SKM-1 (cell line): Measurements from ENCODE around the gene RB1.
"Not testable (repeated sequence)": the region's sequence is repeated elsewhere in the genome, so short reads cannot be mapped to it uniquely, and the experiment has no call there.

ENCODE experiments used
- DNase-seq: peaks from one replicate; lab custom pipeline; 2025; ENCODE audit not compliant: unreplicated experiment; lab: John Stamatoyannopoulos, UW

The RB1 gene

GRCh38 chr13:48448285-48448958 lies 144.9 kb downstream of the RB1 start:
- no peak for DNase-seq

- DNase-seq = peak; percentile 57
Measured at GRCh38 chr13:48448959-48449614, 145.5 kb downstream of the RB1 start.

- no peak for DNase-seq
Measured at GRCh38 chr13:48449656-48450055, 146.1 kb downstream of the RB1 start.

GRCh38 chr13:48451196-48451595 lies 147.6 kb downstream of the RB1 start:
- DNase-seq = not testable (repeated sequence)

GRCh38 chr13:48456546-48456945 lies 153.0 kb downstream of the RB1 start:
- DNase-seq = no peak

GRCh38 chr13:48457578-48458242 lies 154.2 kb downstream of the RB1 start:
- DNase-seq = no peak

GRCh38 chr13:48475230-48475629 lies 171.7 kb downstream of the RB1 start:
- no peak for DNase-seq

GRCh38 chr13:48476215-48476614 lies 172.7 kb downstream of the RB1 start:
- DNase-seq = peak; percentile 28

GRCh38 chr13:48476686-48477085 lies 173.1 kb downstream of the RB1 start:
- no peak for DNase-seq

GRCh38 chr13:48477191-48477855 lies 173.8 kb downstream of the RB1 start:
- no peak for DNase-seq

- no peak for DNase-seq
Measured at GRCh38 chr13:48478391-48478790, 174.8 kb downstream of the RB1 start.

GRCh38 chr13:48483575-48483974 lies 180.0 kb downstream of the RB1 start:
- no peak for DNase-seq

- DNase-seq = no peak
Measured at GRCh38 chr13:48485432-48485831, 181.9 kb downstream of the RB1 start.

GRCh38 chr13:48486362-48486761 lies 182.8 kb downstream of the RB1 start:
- DNase-seq = no peak

GRCh38 chr13:48486836-48487235 lies 183.3 kb downstream of the RB1 start:
- no peak for DNase-seq

- DNase-seq = no peak
Measured at GRCh38 chr13:48487968-48488367, 184.4 kb downstream of the RB1 start.

- no peak for DNase-seq
Measured at GRCh38 chr13:48488995-48489394, 185.4 kb downstream of the RB1 start.

GRCh38 chr13:48489666-48490065 lies 186.1 kb downstream of the RB1 start:
- no peak for DNase-seq

- no peak for DNase-seq
Measured at GRCh38 chr13:48490241-48490640, 186.7 kb downstream of the RB1 start.

- DNase-seq = no peak
Measured at GRCh38 chr13:48491423-48492095, 188.0 kb downstream of the RB1 start.

GRCh38 chr13:48492096-48492440 lies 188.5 kb downstream of the RB1 start:
- no peak for DNase-seq
